ENCODE measurements around the gene TMOD2. TPM values are rescaled to one million over a fixed set of nuclear protein-coding genes. Genes with fewer than 3 reads are reported as not detected.

TMOD2 gene
- total RNA-seq, 1 donor from 2014 or later = 8.4 TPM

- Histone ChIP-seq H3K4me1 (ENCODE audit: insufficient read depth, low read length) (peaks cover 10% of the 10 kb centered on the region), H3K27me3 (ENCODE audit: insufficient read depth, low read length) (no peaks in the 10 kb centered on the region), H3K79me2 (ENCODE audit: insufficient read depth, low read length) (no peaks in the 10 kb centered on the region), H3K9ac (ENCODE audit: low read length) (no peak overlapping the region), H3K4me2 (ENCODE audit: low read length) (peak overlapping the region; percentile 34), H3K36me3 (ENCODE audit: insufficient read depth, low read length) (no peaks in the 10 kb centered on the region), H2AFZ (ENCODE audit: low read depth, low read length) (no peak overlapping the region), H3K4me3 (ENCODE audit: insufficient read depth, low read depth, low read length) (no peak overlapping the region), H3K27ac (ENCODE audit: low read depth, low read length) (no peak overlapping the region), H4K20me1 (ENCODE audit: insufficient read depth, low read length) (peaks cover 7% of the 10 kb centered on the region), H3K9me3 (ENCODE audit: insufficient read depth, low read depth, low read length) (no peaks in the 10 kb centered on the region)
- FAIRE-seq (no peak), DNase-seq (ENCODE audit: low read depth) (peak; percentile 37)
- Mint-ChIP-seq H3K27me3 (ENCODE audit: low read depth, unreplicated experiment) (peaks cover 2% of the 10 kb centered on the region), H3K9me3 (ENCODE audit: unreplicated experiment) (no peaks in the 10 kb centered on the region), H3K4me1 (ENCODE audit: low read depth, unreplicated experiment) (peaks cover 26% of the 10 kb centered on the region), H3K36me3 (ENCODE audit: low read depth, unreplicated experiment) (no peaks in the 10 kb centered on the region), H3K27ac (ENCODE audit: unreplicated experiment) (peak overlapping the region; percentile 68), H3K4me3 (ENCODE audit: unreplicated experiment) (peak overlapping the region; percentile 57)
- TF ChIP-seq EZH2 (IDR thresholded peaks at IDR 0.05; ENCODE audit: insufficient read depth, low read length) (no peak), CTCF (IDR thresholded peaks at IDR 0.05; ENCODE audit: insufficient read depth, low read depth, low read length) (no peak)
Measured at GRCh38 chr15:51731549-51732267, 19.7 kb upstream of the TMOD2 start.

GRCh38 chr15:51732646-51733045 is 18.8 kb upstream of the TMOD2 start:
- no peaks in the 10 kb centered on the region for H3K36me3 Mint-ChIP-seq (ENCODE audit: low read depth, unreplicated experiment)
- no peak overlapping the region for H2AFZ ChIP-seq (ENCODE audit: low read depth, low read length)
- no peak overlapping the region for H3K27ac Mint-ChIP-seq (ENCODE audit: unreplicated experiment)
- no peaks in the 10 kb centered on the region for H3K9me3 ChIP-seq (ENCODE audit: insufficient read depth, low read depth, low read length)
- H3K4me1 ChIP-seq (ENCODE audit: insufficient read depth, low read length) = peaks cover 5% of the 10 kb centered on the region
- H3K36me3 ChIP-seq (ENCODE audit: insufficient read depth, low read length) = no peaks in the 10 kb centered on the region
- H3K9me3 Mint-ChIP-seq (ENCODE audit: unreplicated experiment) = no peaks in the 10 kb centered on the region
- TF ChIP-seq CTCF (IDR thresholded peaks at IDR 0.05; ENCODE audit: insufficient read depth, low read depth, low read length) (no peak), EZH2 (IDR thresholded peaks at IDR 0.05; ENCODE audit: insufficient read depth, low read length) (no peak)
- DNase-seq (ENCODE audit: low read depth) (no peak), FAIRE-seq (no peak)
- H3K27me3 Mint-ChIP-seq (ENCODE audit: low read depth, unreplicated experiment) = peaks cover 2% of the 10 kb centered on the region
- no peak overlapping the region for H3K4me2 ChIP-seq (ENCODE audit: low read length)
- H4K20me1 ChIP-seq (ENCODE audit: insufficient read depth, low read length) = peaks cover 3% of the 10 kb centered on the region
- H3K4me1 Mint-ChIP-seq (ENCODE audit: low read depth, unreplicated experiment) = peaks cover 16% of the 10 kb centered on the region
- no peak overlapping the region for H3K4me3 ChIP-seq (ENCODE audit: insufficient read depth, low read depth, low read length)
- no peaks in the 10 kb centered on the region for H3K79me2 ChIP-seq (ENCODE audit: insufficient read depth, low read length)
- no peak overlapping the region for H3K27ac ChIP-seq (ENCODE audit: low read depth, low read length)
- H3K4me3 Mint-ChIP-seq (ENCODE audit: unreplicated experiment) = no peak overlapping the region
- no peaks in the 10 kb centered on the region for H3K27me3 ChIP-seq (ENCODE audit: insufficient read depth, low read length)
- no peak overlapping the region for H3K9ac ChIP-seq (ENCODE audit: low read length)

Measured in astrocyte (in vitro differentiated cells and primary cell).